GM18505 (cell line): ENCODE data around the gene CGB7.
"Not testable (repeated sequence)": the region's sequence is repeated elsewhere in the genome, so short reads cannot be mapped to it uniquely, and the experiment has no call there.

Experiments
- ATAC-seq: cut with Tn5 transposase; IDR thresholded peaks from one replicate; pipeline ENCODE4 v1.9.1; 2021; ENCODE audit not compliant: unreplicated experiment
- POLR2A ChIP-seq: IDR thresholded peaks from 4 replicates; pipeline ENCODE4 v1.6.1; 2011; ENCODE audit warnings: borderline replicate concordance; ENCODE audit not compliant: insufficient read depth, insufficient read length; ENCODE audit errors: extremely low read depth

CGB7 gene

GRCh38 chr19:49019242-49019932 is 38.2 kb downstream of the CGB7 start:
- ATAC-seq = no peak
- no peak for TF ChIP-seq POLR2A

GRCh38 chr19:49018388-49019241 is 38.9 kb downstream of the CGB7 start:
- ATAC-seq = not testable (repeated sequence)

- no peak for TF ChIP-seq POLR2A
- ATAC-seq = no peak
Measured at GRCh38 chr19:49017666-49018351, 39.7 kb downstream of the CGB7 start.

GRCh38 chr19:49017041-49017665 is 40.4 kb downstream of the CGB7 start, which contains the start of gene LHB:
Gene LHB (minus strand): TSS chr19:49017091. CDS start chr19:49017081, 10 bp downstream.
- no peak for TF ChIP-seq POLR2A
- ATAC-seq = no peak

GRCh38 chr19:49016067-49016839 is 41.3 kb downstream of the CGB7 start:
- no peak for ATAC-seq
- no peak for TF ChIP-seq POLR2A

GRCh38 chr19:49014870-49015255 is 42.7 kb downstream of the CGB7 start:
- ATAC-seq = no peak
- no peak for TF ChIP-seq POLR2A

GRCh38 chr19:49014123-49014869 is 43.3 kb downstream of the CGB7 start:
- ATAC-seq = no peak
- no peak for TF ChIP-seq POLR2A

- TF ChIP-seq POLR2A = no peak
- no peak for ATAC-seq
Measured at GRCh38 chr19:49011194-49011593, 46.4 kb downstream of the CGB7 start.

- ATAC-seq = no peak
- TF ChIP-seq POLR2A = no peak
Measured at GRCh38 chr19:49010453-49010852, 47.1 kb downstream of the CGB7 start.

GRCh38 chr19:49009828-49010227 is 47.7 kb downstream of the CGB7 start:
- ATAC-seq = no peak

GRCh38 chr19:49006905-49007304 is 50.6 kb downstream of the CGB7 start:
- TF ChIP-seq POLR2A = no peak
- no peak for ATAC-seq

More at GRCh38 chr19:49009828-49010227, 47.7 kb downstream of the CGB7 start:
- no peak for TF ChIP-seq POLR2A

GRCh38 chr19:49004964-49005614 is 52.5 kb downstream of the CGB7 start:
- no peak for ATAC-seq
- TF ChIP-seq POLR2A = no peak
